Measurements from ENCODE around the gene HNF1A. TPM values are rescaled to one million over a fixed set of nuclear protein-coding genes. Genes with fewer than 3 reads are reported as not detected.

Gene HNF1A
- total and polyA plus RNA-seq, 2 of the 4 experiments (the other 2 are of a cell fraction), result under 0.01 TPM; not detected in 1

- H3K14ac ChIP-seq (replicated peaks; ENCODE audit: low read depth, low read length), result no peak overlapping the region
- dilution Hi-C loops (cut with HindIII; ENCODE audit: low sequenced_read_pairs, unreplicated experiment), result no loop called here
- no peak overlapping the region for H2AFZ ChIP-seq (replicated peaks; ENCODE audit: low read length, poor library complexity)
- H4K5ac ChIP-seq (ENCODE audit: low read depth, low read length), result no peak overlapping the region
- no peak overlapping the region for H2BK20ac ChIP-seq (ENCODE audit: low read depth, low read length)
- H3K4me1 ChIP-seq (ENCODE audit: control insufficient read depth, insufficient read depth, low read length), result no peaks in the 10 kb centered on the region
- no peak overlapping the region for H2BK120ac ChIP-seq (ENCODE audit: low read depth, low read length)
- no peak overlapping the region for H4K8ac ChIP-seq (ENCODE audit: low read depth in 2 of 2, low read length in 2 of 2)
- no peak overlapping the region for H2BK15ac ChIP-seq (ENCODE audit: low read depth, low read length)
- intact Hi-C loops (cut with micrococcal nuclease), result no loop called here
- H3K9me3 ChIP-seq (ENCODE audit: control insufficient read depth, insufficient read depth, low read length), result no peaks in the 10 kb centered on the region
- H2BK5ac ChIP-seq (ENCODE audit: low read depth, low read length, poor library complexity, severe bottlenecking), result no peak overlapping the region
- H3K79me1 ChIP-seq (ENCODE audit: low read depth in 1 of 2, low read length in 2 of 2), result no peaks in the 10 kb centered on the region
- no peak overlapping the region for H3K18ac ChIP-seq (ENCODE audit: low read depth, low read length)
- no peaks in the 10 kb centered on the region for H3K9me1 ChIP-seq (ENCODE audit: insufficient read depth, low read length)
- H3K27me3 ChIP-seq (ENCODE audit: control insufficient read depth, insufficient read depth, low read length), result peaks cover 12% of the 10 kb centered on the region; the same call in 1 of the 2 replicates
- H4K20me1 ChIP-seq (ENCODE audit: insufficient read depth, low read length), result no peaks in the 10 kb centered on the region
- H3K56ac ChIP-seq (ENCODE audit: extremely low read depth, insufficient read depth, low read length), result no peak overlapping the region
- no peaks in the 10 kb centered on the region for H3K36me3 ChIP-seq (ENCODE audit: control insufficient read depth, insufficient read depth, low read length)
- H2AK5ac ChIP-seq (ENCODE audit: low read depth, low read length), result no peak overlapping the region
- H2AK9ac ChIP-seq (replicated peaks; ENCODE audit: low read depth, low read length, poor library complexity), result no peak overlapping the region
- H4K91ac ChIP-seq (ENCODE audit: insufficient read depth, low read depth, low read length), result no peak overlapping the region
- no peak overlapping the region for H3K9ac ChIP-seq (ENCODE audit: low read depth, low read length)
- ATAC-seq (ENCODE audit: low read depth) (no peak), DNase-seq (peak; percentile 5)
- no peak overlapping the region for H3K4me2 ChIP-seq (ENCODE audit: low read depth, low read length)
- no peak overlapping the region for H3K27ac ChIP-seq (ENCODE audit: insufficient read depth, low read length)
- no peak overlapping the region for H3K4me3 ChIP-seq (ENCODE audit: insufficient read depth, low read depth, low read length)
- CTCF ChIA-PET, result interaction anchor here (1.2 kb wide), 1 partner anchor 9 kb away, joined by 4 read pairs; no protein-coding TSS in a partner anchor
- no peak overlapping the region for H3K23ac ChIP-seq (ENCODE audit: low read depth, low read length)
- POLR2A ChIA-PET (ENCODE audit: unreplicated experiment), result no interaction called here
- H3K4ac ChIP-seq (ENCODE audit: low read depth, low read length), result no peak overlapping the region
- TF ChIP-seq CTCF (conservative IDR thresholded peaks at IDR 0.05; ENCODE audit: low read depth, low read length) (no peak), MAZ (IDR thresholded peaks at IDR 0.05; ENCODE audit: borderline replicate concordance, low read depth, low read length) (no peak), RFX5 (IDR thresholded peaks at IDR 0.05; ENCODE audit: low read depth, low read length) (no peak), BHLHE40 (IDR thresholded peaks at IDR 0.05; ENCODE audit: low read depth, low read length) (no peak), POLR2A (IDR thresholded peaks at IDR 0.05; ENCODE audit: low read depth, low read length) (no peak), MAFK (IDR thresholded peaks at IDR 0.05; ENCODE audit: low read depth, low read length) (no peak), CHD1 (IDR thresholded peaks at IDR 0.05; ENCODE audit: low read depth, low read length) (no peak), NFE2L2 (IDR thresholded peaks at IDR 0.05; ENCODE audit: low read depth, low read length) (no peak), RAD21 (IDR thresholded peaks at IDR 0.05; ENCODE audit: low read length) (no peak), ELK1 (IDR thresholded peaks at IDR 0.05; ENCODE audit: borderline replicate concordance, low read depth, low read length) (no peak)
- TF ChIP-seq, protein P1, sequence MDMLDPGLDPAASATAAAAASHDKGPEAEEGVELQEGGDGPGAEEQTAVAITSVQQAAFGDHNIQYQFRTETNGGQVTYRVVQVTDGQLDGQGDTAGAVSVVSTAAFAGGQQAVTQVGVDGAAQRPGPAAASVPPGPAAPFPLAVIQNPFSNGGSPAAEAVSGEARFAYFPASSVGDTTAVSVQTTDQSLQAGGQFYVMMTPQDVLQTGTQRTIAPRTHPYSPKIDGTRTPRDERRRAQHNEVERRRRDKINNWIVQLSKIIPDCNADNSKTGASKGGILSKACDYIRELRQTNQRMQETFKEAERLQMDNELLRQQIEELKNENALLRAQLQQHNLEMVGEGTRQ (IDR thresholded peaks at IDR 0.05; ENCODE audit: low read depth, low read length), result no peak
- BruUV-seq (replicated peaks), result no TSS peak
- WGBS, 2 experiments (ENCODE audit: extremely low coverage in 2 of 2, insufficient read length in 1 of 2), result no CpG with 5 or more reads among the region's 2 CpGs
- in situ Hi-C loops (cut with MboI; ENCODE audit: low sequenced_read_pairs), result no loop called here
Measured at GRCh38 chr12:120962532-120963020, 15.8 kb upstream of the HNF1A start.

Data from IMR-90 (cell line).